Immature natural killer cell (primary cell): Measurements from ENCODE around the gene BRD1. TPM values are rescaled to one million over a fixed set of nuclear protein-coding genes. Genes with fewer than 3 reads are reported as not detected.

ENCODE experiments used
- DNase-seq, 3 donors: peaks; one replicate each; pipeline ENCODE4 v3.0.0; 2022; ENCODE audit warnings: mixed read lengths in 1 of 3
- H3K27ac Mint-ChIP-seq, 6 donors: one replicate each; pipeline ENCODE4 v1.8.0; 2020; ENCODE audit warnings: mixed read lengths in 6 of 6, mild to moderate bottlenecking in 5 of 6, inconsistent platforms in 4 of 6, moderate library complexity in 3 of 6
- H3K27me3 Mint-ChIP-seq, 3 donors: one replicate each; pipeline ENCODE4 v1.8.0; 2020 to 2021; ENCODE audit warnings: low read depth in 3 of 3, mild to moderate bottlenecking in 3 of 3, mixed read lengths in 3 of 3, moderate library complexity in 3 of 3, inconsistent platforms in 1 of 3
- H3K36me3 Mint-ChIP-seq, 3 donors: one replicate each; pipeline ENCODE4 v1.8.0; 2020; ENCODE audit warnings: mixed read lengths in 3 of 3, inconsistent platforms in 2 of 3, mild to moderate bottlenecking in 2 of 3
- H3K4me1 Mint-ChIP-seq, 2 donors: one replicate each; pipeline ENCODE4 v1.8.0; 2020; ENCODE audit warnings: inconsistent platforms in 2 of 2, mild to moderate bottlenecking in 2 of 2, mixed read lengths in 2 of 2, moderate library complexity in 1 of 2
- H3K4me3 Mint-ChIP-seq, 5 donors: one replicate each; pipeline ENCODE4 v1.8.0; 2020; ENCODE audit warnings: mild to moderate bottlenecking in 5 of 5, mixed read lengths in 5 of 5, inconsistent platforms in 3 of 5, moderate library complexity in 3 of 5
- H3K9me3 Mint-ChIP-seq, 6 donors: one replicate each; pipeline ENCODE4 v1.8.0; 2020; ENCODE audit warnings: mild to moderate bottlenecking in 6 of 6, mixed read lengths in 6 of 6, inconsistent platforms in 4 of 6, moderate library complexity in 3 of 6
- polyA plus RNA-seq, 3 donors: library from polyadenylated mRNA; unstranded; fragments of 300-500 nt; fragmentation: Illumina TruSeq; gene quantifications; one replicate each; pipeline ENCODE4 v1.2.3, GENCODE V29; 2021

Gene BRD1
- polyA plus RNA-seq, 3 donors from 2014 or later, result 1.5 to 4.5 (median 2.1) TPM

DNA sequence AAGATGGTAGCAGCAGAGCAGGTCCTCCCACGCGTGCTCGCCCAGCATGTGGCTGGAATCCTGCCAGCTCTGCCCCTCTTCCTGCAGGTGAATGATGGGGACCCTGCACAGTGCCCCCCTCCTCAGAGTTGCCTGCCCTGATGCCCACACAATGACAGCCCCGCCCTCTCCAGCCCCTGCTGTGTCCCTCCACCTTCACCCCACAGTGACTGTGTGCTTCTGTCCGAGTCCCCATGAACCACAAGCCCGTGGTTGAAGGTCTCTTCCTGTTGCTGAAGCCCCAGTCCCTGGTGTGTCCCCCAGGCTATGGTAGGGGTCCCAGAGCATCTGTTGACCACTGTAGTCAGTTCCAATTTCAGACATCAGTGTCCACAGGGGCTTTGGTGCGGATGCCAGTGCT lies 71.0 kb downstream of the BRD1 start:
- no peaks in the 10 kb centered on the region for H3K36me3 Mint-ChIP-seq
- peaks cover 14 to 19% of the 10 kb centered on the region in 2 donors for H3K4me1 Mint-ChIP-seq
- no peak overlapping the region for H3K27ac Mint-ChIP-seq
- H3K27me3 Mint-ChIP-seq, result peaks cover 3 to 6% (median 4%) of the 10 kb centered on the region in 3 donors
- no peaks in the 10 kb centered on the region for H3K9me3 Mint-ChIP-seq
- DNase-seq, result no peak
- H3K4me3 Mint-ChIP-seq, result no peak overlapping the region

DNA sequence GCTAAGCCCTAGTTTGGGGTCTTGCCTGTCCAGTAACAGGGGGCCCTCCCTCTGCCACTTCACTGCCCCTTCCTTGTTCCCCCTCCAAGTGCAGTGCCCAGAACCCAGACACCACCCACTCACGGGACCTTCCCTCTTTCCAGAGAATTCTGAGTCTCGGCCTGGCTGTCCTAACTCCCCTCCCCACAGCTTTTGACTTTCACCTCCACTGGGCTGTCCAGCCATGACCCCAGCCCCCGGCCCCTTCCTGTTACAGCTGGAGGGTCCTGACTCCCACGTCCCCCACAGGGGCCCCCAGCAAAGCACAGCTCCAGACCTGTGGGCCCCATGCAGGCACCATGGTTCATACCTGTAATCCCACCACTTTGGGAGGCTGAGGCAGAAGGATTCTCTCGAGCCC lies 71.5 kb downstream of the BRD1 start:
- H3K27ac Mint-ChIP-seq, result no peak overlapping the region
- peaks cover 3 to 6% (median 4%) of the 10 kb centered on the region in 3 donors for H3K27me3 Mint-ChIP-seq
- no peak for DNase-seq
- no peaks in the 10 kb centered on the region for H3K9me3 Mint-ChIP-seq
- peaks cover 13 to 14% of the 10 kb centered on the region in 2 donors for H3K4me1 Mint-ChIP-seq
- H3K36me3 Mint-ChIP-seq, result no peaks in the 10 kb centered on the region
- no peak overlapping the region for H3K4me3 Mint-ChIP-seq

DNA sequence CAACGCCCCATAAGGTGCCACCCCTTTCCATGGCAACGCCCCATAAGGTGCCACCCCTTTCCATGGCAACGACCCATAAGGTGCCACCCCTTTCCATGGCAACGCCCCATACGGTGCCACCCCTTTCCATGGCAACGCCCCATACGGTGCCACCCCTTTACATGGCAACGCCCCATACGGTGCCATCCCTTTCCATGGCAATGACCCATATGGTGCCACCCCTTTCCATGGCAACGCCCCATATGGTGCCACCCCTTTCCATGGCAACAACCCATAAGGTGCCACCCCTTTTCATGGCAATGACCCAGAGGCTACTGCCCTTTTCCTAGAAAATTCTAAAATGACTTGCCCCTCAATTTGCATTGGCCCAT lies 72.1 kb downstream of the BRD1 start:
- Mint-ChIP-seq H3K4me1 (peaks cover 7 to 8% of the 10 kb centered on the region in 2 donors), H3K4me3 (no peak overlapping the region), H3K27ac (no peak overlapping the region), H3K27me3 (peaks cover 3 to 7% (median 4%) of the 10 kb centered on the region in 3 donors), H3K36me3 (no peaks in the 10 kb centered on the region), H3K9me3 (no peaks in the 10 kb centered on the region)
- DNase-seq, result no peak

DNA sequence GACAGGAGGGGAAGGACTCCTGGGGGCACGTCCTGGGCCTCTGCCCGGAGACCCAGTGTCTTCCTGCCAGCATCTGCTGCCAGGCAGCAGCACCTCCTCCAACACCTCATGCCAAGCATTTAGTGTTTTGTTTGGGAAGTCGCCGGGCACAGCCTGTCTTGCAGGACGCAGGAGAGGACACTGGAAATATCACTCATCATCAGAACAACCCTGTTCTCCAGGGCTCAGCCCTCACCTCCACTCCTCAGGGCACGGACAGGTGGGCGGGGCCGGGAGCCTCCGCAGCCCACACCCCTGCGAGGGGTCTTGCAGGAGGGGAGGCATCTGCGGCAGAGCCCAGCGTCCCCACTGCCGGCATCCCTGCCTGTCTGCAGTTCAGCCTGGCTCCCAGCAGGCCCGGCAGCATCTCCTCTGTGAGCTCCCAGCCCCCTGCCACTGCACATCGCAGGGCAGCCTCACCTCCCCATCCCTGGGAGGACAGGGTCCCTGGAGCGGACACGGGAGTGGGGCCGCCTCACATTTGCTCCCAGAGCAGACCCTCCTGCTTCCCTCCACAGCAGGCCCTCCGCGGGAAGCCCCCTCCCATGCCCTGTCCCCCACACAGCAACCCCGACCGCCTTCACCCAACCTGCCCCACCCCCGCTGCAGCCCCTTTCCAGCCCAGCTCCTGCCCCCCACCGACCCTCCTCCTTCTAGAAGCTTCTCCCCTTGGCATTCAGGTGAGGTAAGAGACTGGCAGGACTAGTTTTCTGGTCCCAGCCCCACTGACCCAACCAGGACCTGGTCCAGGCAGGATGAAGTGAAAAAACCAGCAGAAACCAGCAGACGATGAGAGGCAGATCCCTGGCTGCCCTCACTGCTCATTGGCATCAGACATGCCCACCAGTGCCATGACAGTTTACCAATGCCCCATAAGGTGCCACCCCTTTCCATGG lies 72.7 kb downstream of the BRD1 start:
- H3K27me3 Mint-ChIP-seq, result peaks cover 3 to 4% (median 4%) of the 10 kb centered on the region in 3 donors
- H3K36me3 Mint-ChIP-seq, result no peaks in the 10 kb centered on the region
- H3K9me3 Mint-ChIP-seq, result no peaks in the 10 kb centered on the region
- DNase-seq, result no peak
- H3K27ac Mint-ChIP-seq, result no peak overlapping the region
- no peak overlapping the region for H3K4me3 Mint-ChIP-seq
- H3K4me1 Mint-ChIP-seq, result peaks cover under 1 to 1% of the 10 kb centered on the region in 2 donors

DNA sequence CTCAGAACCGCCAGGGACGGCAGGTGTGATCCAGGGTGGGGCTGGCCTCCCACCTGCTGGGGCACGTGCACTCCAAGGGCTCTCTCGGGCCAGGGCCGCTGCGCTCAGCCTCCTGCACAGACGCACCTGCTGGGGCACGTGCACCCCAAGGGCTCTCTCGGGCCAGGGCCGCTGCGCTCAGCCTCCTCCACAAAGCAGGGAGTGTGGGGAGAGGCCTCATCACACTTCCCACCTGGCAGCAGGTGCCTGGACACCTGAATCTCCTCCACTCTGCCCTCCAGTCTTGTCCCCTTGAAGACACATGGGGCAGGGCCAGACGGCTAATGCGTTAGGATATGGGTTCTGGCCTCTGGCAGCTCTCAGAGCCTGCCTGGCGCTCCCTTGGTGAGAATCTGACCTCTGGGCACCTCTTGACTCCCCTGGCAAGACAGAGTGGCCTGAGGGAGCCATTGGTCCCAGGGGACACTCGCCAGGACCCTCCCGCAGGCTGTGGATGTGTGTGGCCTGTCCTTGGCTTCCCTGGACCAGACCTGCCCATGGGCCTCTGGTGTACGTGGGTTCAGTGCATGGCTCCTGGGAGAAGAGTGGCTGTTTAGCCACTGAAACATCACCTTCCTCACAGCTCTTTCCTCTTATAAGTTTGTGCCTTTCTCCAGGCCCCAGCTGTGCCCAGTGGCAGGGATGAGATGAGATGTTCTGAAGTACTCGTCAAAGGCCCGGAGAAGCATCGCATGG lies 73.5 kb downstream of the BRD1 start:
- H3K4me3 Mint-ChIP-seq, result no peak overlapping the region
- no peaks in the 10 kb centered on the region for H3K36me3 Mint-ChIP-seq
- DNase-seq, result no peak
- H3K27me3 Mint-ChIP-seq, result peaks cover 3 to 4% (median 4%) of the 10 kb centered on the region in 3 donors
- H3K4me1 Mint-ChIP-seq, result no peaks in the 10 kb centered on the region
- H3K27ac Mint-ChIP-seq, result no peak overlapping the region
- H3K9me3 Mint-ChIP-seq, result no peaks in the 10 kb centered on the region

DNA sequence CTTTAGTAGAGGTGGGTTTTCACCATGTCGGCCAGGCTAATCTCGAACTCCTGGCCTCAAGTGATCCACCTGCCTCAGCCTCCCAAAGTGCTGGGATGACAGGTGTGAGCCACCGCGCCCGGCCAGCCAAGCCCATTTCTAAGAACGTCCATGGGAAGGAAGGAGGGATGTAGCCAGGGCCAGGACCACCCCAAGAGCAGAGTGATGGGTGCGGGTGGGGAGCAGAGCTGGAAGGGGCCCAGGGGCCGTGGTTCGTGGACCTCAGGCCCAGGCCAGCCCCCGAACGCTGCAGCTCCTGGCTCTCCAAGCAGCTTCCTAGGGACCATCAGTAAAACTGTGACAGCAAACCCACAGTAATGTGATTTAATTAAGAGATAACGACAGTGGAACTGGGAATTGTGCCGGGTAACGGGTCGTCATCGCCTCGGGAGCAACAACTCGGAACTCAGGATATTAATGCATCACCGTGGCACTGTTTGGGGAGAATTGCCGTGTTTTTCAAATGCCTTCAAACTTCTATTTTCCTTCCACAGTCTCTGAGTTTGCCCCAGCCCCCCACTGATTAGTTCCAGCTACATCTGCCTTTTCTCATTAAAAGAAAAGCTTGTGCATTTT lies 74.3 kb downstream of the BRD1 start:
- Mint-ChIP-seq H3K9me3 (no peaks in the 10 kb centered on the region), H3K4me3 (no peak overlapping the region), H3K4me1 (no peaks in the 10 kb centered on the region), H3K36me3 (no peaks in the 10 kb centered on the region), H3K27ac (no peak overlapping the region), H3K27me3 (peaks cover 3 to 4% (median 4%) of the 10 kb centered on the region in 3 donors)
- no peak for DNase-seq

DNA sequence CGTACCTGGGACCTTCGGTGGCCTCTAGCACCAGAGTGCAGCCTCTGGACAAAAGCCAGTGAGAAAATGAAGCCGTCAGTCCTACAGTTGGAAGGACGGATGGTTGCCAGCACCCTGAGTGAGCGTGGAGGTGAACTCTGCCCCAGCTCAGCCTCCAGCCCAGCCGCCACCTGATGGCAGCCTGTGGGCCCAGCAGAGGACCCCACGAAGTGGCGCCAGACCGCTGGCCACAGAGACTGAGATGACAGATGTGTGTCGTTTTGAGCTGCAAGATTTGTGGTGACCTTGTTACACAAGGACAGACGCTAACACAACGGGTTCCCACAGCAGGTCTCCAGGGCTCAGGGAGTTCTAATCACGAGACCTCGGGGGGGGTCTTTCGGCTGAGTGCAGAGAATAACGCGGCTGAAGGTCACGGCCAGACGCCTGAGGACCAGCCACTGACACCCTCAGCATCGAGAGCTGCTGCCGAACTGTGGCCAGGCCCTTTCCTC lies 75.0 kb downstream of the BRD1 start:
- H3K4me1 Mint-ChIP-seq, result no peaks in the 10 kb centered on the region
- H3K4me3 Mint-ChIP-seq, result no peak overlapping the region
- peaks cover 0 to 6% (median 3%) of the 10 kb centered on the region in 6 donors for H3K9me3 Mint-ChIP-seq
- peaks cover 4 to 7% (median 7%) of the 10 kb centered on the region in 3 donors for H3K27me3 Mint-ChIP-seq
- H3K36me3 Mint-ChIP-seq, result peaks cover 0 to 2% (median 2%) of the 10 kb centered on the region in 3 donors
- no peak for DNase-seq
- H3K27ac Mint-ChIP-seq, result no peak overlapping the region

DNA sequence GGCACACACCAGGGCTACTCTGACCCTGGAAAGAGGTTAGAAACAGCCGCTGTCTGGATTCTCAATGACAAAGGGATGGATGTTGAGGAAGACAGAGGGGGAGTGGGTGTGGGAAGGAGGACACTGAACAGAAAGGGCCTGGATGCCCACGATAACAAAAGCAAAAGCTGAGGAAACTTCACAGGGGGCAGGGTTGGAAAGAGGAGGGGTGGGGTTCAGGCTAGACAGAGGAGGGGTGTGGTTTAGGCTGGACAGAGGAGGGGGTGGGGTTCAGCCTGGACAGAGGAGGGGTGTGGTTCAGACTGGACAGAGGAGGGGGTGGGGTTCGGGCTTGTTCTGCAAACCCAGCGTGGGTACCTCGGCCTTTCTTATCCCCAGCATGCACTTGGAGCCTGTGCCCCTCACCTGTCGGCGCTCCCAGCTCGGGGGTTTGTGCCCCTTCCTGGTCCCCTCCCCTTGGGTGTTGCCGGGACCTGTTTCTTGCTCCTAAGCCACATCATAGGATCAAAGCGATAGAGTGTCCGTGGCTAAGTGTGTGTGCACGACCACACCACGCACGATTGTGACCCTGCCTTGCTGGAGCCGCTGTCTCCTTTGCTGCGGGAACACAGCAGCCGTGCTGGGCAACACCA lies 75.6 kb downstream of the BRD1 start:
- Mint-ChIP-seq H3K27me3 (peaks cover 4 to 11% (median 5%) of the 10 kb centered on the region in 3 donors), H3K4me1 (no peaks in the 10 kb centered on the region), H3K4me3 (no peak overlapping the region), H3K9me3 (peaks cover 3 to 11% (median 7%) of the 10 kb centered on the region in 6 donors), H3K27ac (no peak overlapping the region), H3K36me3 (peaks cover 0 to 5% (median 4%) of the 10 kb centered on the region in 3 donors)
- DNase-seq, result no peak

DNA sequence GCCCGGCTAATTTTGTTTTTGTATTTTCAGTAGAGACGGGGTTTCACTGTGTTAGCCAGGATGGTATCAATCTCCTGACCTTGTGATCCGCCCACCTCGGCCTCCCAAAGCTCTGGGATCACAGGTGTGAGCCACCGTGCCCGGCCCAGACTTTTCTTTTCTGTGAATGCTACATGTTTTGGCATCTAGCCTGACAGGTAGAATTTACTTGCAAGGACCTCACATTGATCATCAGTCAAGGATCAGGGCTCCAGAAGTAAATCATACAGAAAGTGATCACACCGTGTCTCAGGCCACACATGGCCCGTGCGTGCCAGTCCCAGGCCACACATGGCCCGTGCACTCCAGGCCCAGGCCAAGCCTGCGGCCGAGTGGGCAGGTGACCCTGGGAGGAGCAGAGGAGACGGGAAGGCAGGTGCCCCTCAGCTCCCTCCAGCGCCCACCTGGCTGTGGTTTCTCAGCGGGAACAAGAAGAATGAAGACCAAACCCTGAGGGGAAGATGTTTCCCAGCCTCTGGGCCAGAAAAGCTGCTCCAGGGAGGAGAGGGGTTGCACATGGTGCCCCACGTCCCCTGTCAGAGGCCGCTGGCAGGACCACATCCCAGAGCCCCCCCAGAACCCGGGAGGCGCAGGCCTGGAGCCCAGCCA lies 76.2 kb downstream of the BRD1 start:
- H3K4me3 Mint-ChIP-seq, result no peak overlapping the region
- DNase-seq, result no peak
- no peaks in the 10 kb centered on the region for H3K4me1 Mint-ChIP-seq
- H3K36me3 Mint-ChIP-seq, result peaks cover 3 to 7% (median 6%) of the 10 kb centered on the region in 3 donors
- H3K27ac Mint-ChIP-seq, result no peak overlapping the region
- H3K9me3 Mint-ChIP-seq, result peaks cover 7 to 18% (median 14%) of the 10 kb centered on the region in 6 donors
- H3K27me3 Mint-ChIP-seq, result peaks cover 5 to 11% (median 9%) of the 10 kb centered on the region in 3 donors

DNA sequence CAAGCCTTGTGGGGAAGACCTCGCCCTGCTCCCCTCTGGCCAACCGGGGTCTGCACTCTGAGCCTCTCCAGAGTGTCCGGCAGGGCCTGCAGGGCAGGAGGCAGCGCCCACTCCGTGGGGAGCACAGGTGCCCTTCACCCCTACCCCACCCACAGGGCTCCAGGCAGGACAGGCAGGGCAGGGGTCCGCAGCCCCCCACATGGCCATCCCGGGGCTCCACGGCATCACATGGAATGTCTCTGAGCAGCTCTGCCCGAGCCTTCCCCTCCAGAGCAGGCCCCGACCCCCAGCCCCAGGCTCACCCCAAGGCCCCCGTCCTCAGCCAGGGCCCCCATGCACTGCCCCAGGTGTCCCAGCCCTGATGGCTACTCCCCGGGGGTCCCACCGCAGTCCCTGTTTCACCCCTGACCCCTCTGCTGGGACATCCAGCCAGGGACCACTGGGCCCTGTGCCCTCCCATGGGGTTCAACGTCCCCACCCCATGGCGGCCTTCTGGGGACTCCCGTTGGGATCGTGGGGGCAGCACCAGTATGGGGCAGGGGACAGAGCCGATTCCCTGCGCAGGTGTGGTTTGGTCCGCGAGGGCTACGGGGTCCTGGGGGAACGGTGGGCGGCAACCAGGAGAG lies 77.7 kb downstream of the BRD1 start:
- H3K4me1 Mint-ChIP-seq, result no peaks in the 10 kb centered on the region
- peaks cover 19 to 30% (median 28%) of the 10 kb centered on the region in 6 donors for H3K9me3 Mint-ChIP-seq
- H3K36me3 Mint-ChIP-seq, result peaks cover 6 to 17% (median 9%) of the 10 kb centered on the region in 3 donors
- H3K27ac Mint-ChIP-seq, result no peak overlapping the region
- no peak overlapping the region for H3K4me3 Mint-ChIP-seq
- peaks cover 4 to 12% (median 11%) of the 10 kb centered on the region in 3 donors for H3K27me3 Mint-ChIP-seq
- no peak for DNase-seq

DNA sequence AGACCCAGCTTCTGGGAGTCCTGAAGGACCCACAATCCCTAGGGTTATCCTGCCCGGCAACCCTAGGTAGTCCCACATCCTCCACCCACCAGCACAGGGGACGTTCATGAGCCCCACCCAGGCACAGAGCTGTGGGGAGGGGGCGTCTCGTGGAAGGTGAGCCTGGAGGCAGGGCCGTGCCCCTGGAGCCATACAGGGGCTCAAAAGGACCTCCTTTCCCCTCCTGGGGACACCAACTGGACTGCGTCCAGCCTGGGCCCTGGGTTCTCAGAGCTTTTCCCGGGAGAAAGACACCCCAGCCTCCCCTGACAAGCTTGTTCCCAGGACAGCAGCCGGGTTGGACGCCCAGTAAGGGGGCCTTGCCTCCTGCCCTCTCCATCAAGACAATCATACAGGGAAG lies 78.4 kb downstream of the BRD1 start:
- Mint-ChIP-seq H3K9me3 (peaks cover 23 to 35% (median 31%) of the 10 kb centered on the region in 6 donors), H3K27ac (no peak overlapping the region), H3K36me3 (peaks cover 6 to 17% (median 9%) of the 10 kb centered on the region in 3 donors), H3K27me3 (peaks cover 4 to 12% (median 11%) of the 10 kb centered on the region in 3 donors), H3K4me3 (no peak overlapping the region), H3K4me1 (no peaks in the 10 kb centered on the region)
- no peak for DNase-seq

DNA sequence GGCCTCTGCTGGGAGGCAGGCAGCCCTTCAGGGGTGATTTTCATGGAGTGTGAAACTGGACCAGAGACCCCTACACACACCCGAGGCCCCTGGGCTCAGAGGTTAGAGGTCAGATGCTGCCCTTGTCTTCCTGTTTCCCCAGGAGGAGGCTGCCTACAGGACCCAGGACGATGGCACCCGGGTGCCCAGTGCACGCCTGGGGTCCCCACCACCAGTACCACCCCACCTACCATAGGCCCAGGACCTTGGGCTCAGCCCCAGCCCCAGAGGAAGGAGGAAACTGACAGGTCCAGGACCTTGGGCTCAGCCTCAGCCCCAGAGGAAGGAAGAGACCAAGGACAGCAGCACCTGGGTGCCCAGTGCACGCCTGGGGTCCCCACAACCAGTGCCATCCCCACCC lies 79.2 kb downstream of the BRD1 start:
- no peaks in the 10 kb centered on the region for H3K4me1 Mint-ChIP-seq
- H3K4me3 Mint-ChIP-seq, result no peak overlapping the region
- no peak overlapping the region for H3K27ac Mint-ChIP-seq
- H3K36me3 Mint-ChIP-seq, result peaks cover 6 to 17% (median 9%) of the 10 kb centered on the region in 3 donors
- DNase-seq, result no peak
- peaks cover 2 to 14% (median 12%) of the 10 kb centered on the region in 3 donors for H3K27me3 Mint-ChIP-seq
- H3K9me3 Mint-ChIP-seq, result peaks cover 24 to 42% (median 34%) of the 10 kb centered on the region in 6 donors
